Neural progenitor cell (in vitro differentiated cells): ENCODE measurements around the gene FARP1.

ENCODE experiments used
- EZH2 ChIP-seq: fragments of 200-600 bp; sonication (generic); IDR thresholded peaks from 2 replicates; pipeline ENCODE4 v1.6.1; 2017; ENCODE audit warnings: antibody characterized with exemption, mild to moderate bottlenecking, moderate library complexity
- TF ChIP-seq, protein P1 (sequence below): fragments of 200-600 bp; sonication (generic); IDR thresholded peaks from 2 replicates; pipeline ENCODE4 v1.5.1; 2017; ENCODE audit warnings: antibody characterized with exemption, mild to moderate bottlenecking

DNA sequence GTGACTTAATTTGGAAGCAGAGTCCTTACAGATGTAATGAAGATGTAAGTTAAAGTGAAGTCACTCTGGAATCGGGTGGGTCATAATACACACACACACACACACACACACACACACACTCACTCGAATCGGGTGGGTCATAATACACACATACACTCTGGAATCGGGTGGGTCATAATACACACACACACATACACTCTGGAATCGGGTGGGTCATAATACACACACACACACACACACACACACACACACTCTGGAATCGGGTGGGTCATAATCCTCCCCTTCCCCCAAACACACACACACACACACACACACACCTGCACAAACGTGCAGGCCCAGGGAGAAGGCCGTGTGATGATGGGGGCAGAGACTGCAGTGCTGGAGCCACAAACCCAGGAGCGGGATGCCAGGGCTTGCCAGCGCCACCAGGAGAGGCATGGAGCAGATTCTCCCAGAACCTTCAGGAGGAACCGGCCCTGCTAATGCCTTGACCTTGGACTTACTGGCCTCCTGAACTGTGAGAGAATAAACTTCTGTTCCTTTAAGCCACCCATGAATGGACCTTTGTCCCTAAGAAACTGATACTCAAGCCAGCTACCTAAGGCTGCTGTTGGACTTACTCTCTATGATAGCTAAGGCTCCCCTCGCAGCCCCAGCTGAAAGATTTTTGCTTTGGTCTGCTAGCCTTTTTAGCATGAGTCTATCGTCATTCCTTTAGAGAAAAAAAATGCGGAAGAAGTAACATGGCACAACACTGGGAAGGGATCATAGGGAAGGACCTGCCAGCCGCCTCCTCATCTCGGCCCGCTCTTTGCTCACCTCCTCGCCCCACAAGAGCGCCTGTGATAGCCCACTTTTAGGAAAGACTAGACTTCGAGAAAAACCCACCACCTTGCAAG is 170.4 kb downstream of the FARP1 start:
- TF ChIP-seq, protein P1, sequence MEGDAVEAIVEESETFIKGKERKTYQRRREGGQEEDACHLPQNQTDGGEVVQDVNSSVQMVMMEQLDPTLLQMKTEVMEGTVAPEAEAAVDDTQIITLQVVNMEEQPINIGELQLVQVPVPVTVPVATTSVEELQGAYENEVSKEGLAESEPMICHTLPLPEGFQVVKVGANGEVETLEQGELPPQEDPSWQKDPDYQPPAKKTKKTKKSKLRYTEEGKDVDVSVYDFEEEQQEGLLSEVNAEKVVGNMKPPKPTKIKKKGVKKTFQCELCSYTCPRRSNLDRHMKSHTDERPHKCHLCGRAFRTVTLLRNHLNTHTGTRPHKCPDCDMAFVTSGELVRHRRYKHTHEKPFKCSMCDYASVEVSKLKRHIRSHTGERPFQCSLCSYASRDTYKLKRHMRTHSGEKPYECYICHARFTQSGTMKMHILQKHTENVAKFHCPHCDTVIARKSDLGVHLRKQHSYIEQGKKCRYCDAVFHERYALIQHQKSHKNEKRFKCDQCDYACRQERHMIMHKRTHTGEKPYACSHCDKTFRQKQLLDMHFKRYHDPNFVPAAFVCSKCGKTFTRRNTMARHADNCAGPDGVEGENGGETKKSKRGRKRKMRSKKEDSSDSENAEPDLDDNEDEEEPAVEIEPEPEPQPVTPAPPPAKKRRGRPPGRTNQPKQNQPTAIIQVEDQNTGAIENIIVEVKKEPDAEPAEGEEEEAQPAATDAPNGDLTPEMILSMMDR = no peak
- TF ChIP-seq EZH2 = no peak
